Coronary artery (tissue), 2 donors: ENCODE data around the gene ABLIM2.
A peak's percentile ranks its signal among the peaks of the same experiment; 100 is the strongest.

ENCODE experiments used
- DNase-seq: peaks from one replicate; pipeline ENCODE4 v3.0.0-alpha.2; 2017; ENCODE audit warnings: low spot score
- H3K27ac ChIP-seq, 2 donors: fragments of 200-600 bp; sonication (generic); one replicate each; pipeline ENCODE4 v1.5.1; 2016 to 2019
- H3K4me3 ChIP-seq: fragments of 200-600 bp; sonication (generic); 2 replicates; pipeline ENCODE4 v1.5.1; 2016; ENCODE audit warnings: mild to moderate bottlenecking, moderate library complexity
- TF ChIP-seq, protein P1 (sequence below): fragments of 200-600 bp; sonication (generic); IDR thresholded peaks from one replicate; pipeline ENCODE4 v1.5.1; 2019; ENCODE audit warnings: antibody characterized with exemption

The ABLIM2 gene

DNA sequence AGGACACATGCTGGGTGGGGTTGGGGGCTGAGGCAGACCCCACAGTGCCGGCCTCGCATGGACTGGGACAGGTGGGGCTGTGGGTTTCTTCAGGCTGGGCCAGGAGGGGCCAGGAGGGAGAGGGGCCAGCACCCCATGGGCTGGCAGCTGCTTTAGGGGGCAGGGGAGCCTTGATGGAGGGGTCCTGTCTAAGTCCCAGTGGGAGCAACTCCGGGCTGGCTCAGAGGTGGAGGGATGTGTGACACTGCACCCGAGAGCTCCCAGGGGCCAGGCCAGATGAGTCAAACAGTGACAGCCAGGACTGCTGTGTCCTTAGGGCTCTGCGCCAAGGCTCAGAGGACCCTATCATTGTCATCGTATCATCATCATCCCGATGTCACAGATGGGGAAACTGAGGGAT lies 4.4 kb upstream of the ABLIM2 start:
- no peak overlapping the region for H3K27ac ChIP-seq
- TF ChIP-seq, protein P1, sequence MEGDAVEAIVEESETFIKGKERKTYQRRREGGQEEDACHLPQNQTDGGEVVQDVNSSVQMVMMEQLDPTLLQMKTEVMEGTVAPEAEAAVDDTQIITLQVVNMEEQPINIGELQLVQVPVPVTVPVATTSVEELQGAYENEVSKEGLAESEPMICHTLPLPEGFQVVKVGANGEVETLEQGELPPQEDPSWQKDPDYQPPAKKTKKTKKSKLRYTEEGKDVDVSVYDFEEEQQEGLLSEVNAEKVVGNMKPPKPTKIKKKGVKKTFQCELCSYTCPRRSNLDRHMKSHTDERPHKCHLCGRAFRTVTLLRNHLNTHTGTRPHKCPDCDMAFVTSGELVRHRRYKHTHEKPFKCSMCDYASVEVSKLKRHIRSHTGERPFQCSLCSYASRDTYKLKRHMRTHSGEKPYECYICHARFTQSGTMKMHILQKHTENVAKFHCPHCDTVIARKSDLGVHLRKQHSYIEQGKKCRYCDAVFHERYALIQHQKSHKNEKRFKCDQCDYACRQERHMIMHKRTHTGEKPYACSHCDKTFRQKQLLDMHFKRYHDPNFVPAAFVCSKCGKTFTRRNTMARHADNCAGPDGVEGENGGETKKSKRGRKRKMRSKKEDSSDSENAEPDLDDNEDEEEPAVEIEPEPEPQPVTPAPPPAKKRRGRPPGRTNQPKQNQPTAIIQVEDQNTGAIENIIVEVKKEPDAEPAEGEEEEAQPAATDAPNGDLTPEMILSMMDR = no peak
- DNase-seq = no peak
- H3K4me3 ChIP-seq = no peak overlapping the region

DNA sequence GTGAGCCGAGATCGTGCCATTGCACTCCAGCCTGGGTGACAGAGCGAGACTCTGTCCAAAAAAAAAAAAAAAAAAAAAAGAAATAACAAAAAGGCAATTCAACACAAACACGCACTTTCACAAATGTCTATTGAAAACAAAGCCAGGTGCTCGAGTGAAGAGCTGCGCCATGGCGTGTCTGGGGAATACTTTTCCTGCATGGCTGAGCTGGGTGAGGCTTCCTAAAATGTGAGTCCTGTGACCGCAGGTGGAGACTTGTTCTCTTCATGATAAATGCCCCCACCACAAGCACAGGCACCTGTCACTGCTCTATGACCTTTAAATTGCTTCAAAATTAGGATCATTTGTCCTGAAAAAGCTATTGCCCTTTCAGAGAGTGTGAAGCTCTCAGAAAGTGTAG lies 4.0 kb upstream of the ABLIM2 start:
- no peak overlapping the region for H3K27ac ChIP-seq
- TF ChIP-seq, protein P1 = no peak
- no peak for DNase-seq

DNA sequence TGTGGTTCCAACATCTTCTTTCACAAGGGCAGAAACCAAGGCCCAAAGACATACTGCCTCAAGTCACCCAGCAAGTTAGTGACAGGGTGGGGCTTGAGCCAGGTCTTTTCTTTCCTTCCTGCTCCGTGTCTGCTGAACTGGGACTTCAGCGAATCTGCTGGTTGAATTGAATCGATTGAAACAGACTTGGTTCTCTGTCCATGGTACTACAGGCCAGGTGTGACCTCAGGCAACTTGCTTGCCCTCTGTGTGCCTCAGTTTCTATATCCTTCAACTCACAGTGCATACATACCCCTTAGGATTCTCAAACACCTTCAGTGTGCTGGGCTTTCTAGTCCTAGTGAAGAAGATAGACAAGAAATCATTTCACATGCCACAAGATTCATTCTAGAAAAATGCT lies 2.0 kb upstream of the ABLIM2 start:
- TF ChIP-seq, protein P1 = no peak
- H3K4me3 ChIP-seq = no peak overlapping the region
- no peak for DNase-seq
- H3K27ac ChIP-seq = no peak overlapping the region

More for the DNA sequence above, 4.0 kb upstream of the ABLIM2 start:
- H3K4me3 ChIP-seq = no peak overlapping the region

DNA sequence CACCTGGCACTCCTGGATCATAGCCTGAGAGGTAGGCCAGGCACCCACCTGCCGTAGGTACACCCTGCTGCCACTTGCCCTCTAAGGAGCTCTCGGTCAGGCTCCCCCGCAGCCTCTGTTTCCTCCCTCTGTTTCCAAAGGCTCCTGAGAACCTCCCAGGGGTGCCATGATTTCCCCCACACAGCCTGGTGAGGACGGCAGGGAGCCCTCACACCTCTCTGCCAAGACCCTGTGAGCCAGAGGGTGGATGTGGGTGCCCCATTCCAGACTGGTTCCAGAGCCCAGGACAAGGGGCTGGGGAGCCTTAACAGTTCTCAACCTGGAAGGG lies 1.6 kb upstream of the ABLIM2 start:
- TF ChIP-seq, protein P1 = no peak
- DNase-seq = no peak
- Histone ChIP-seq H3K27ac (no peak overlapping the region), H3K4me3 (peak overlapping the region; percentile 75)

DNA sequence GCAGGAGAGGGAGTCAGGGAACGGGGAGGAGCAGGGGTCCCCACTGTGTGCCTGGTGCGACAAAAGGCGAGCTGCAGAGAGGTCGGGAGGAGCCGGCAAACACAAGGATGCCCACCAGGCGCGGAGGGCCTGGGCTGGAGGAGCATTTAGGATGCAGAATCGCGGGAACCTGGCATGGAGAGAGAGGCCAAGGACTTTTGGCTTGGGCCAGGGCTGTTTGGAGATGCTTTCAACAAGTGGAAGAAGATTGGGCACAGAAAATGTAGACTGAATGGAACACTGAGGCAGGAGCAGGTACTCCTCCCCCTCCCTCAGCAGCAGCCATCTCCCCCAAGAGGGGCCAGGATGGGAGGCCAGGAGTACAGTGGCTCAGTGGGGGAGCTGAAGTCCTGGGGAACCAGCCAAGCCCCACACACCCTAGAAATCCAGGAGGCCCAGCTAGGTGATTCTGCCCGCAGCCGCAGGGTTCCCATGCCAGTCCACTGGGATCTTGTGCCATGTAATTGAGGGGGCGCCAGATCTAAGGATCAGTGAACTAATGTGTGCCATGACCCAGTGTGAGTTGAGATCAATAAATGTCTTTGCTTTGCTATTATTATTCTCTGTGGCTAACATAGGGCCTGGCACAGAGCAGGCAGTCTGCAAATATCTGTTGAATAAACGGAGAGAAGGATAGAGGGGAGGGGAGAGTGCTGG lies 1.1 kb upstream of the ABLIM2 start:
- peak overlapping the region in 1 of 2 donors; percentile 60 for H3K27ac ChIP-seq
- DNase-seq = no peak
- TF ChIP-seq, protein P1 = no peak
- H3K4me3 ChIP-seq = peak overlapping the region; percentile 75

DNA sequence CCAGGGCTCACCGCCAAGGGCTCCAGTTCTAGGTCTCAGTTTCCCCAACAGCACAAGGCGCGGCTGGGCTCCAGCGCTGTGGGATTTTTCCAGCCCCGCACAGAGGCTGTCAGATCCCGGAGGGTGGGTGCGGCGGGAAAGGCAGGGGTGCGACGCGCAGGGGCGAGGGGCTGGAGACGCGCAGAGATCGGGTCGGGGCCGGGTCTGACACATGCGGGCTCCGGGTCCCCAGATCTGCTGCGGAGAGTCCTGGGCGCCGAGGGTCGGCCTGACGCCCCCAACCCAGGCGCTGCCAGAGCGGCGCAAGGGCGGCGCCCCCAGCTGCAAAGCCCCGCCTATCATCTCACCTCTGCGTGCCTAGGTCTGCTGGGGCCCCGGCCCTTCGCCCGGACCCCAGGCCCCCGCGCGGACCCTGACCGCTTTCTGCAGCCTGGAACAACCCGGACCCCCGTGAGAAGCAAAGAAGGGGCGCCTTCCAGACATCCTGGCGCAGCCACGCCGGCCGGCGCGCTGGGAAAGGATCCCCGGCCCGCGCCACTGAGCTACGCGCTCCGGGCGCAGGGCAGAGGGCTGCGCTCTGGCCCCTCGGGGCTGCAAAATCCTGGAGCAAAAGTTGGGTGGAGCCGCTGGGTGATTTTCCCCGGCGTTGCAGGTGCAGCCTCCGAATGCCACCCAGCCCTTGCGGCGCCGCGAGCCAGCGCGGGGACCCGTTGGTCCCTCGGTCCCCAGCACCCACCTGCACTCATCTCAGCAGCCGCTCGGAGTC lies 486 bp downstream of the ABLIM2 start:
- H3K4me3 ChIP-seq = peak overlapping the region; percentile 75
- TF ChIP-seq, protein P1 = no peak
- no peak for DNase-seq
- peak overlapping the region in 1 of 2 donors; percentile 4 for H3K27ac ChIP-seq

DNA sequence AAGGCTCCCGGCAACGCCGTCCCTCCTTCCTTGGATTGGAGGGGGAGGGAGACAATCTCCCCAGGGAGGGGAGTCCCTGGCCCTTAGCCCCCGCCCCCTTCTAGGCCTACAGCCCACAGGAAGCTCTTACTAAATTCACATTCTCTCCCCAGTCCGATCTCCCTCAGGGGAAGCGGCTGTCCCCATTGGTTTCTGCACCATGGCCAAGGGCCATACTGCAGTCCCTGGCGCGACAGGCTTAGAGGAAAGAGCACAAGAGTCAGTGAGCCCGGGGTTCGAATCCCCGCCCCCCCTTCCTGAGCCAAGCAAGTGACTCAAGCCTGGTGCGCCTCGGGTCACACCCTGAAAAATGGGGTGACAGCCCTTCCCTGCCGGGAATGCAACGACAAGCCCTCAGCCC lies 1.1 kb downstream of the ABLIM2 start:
- peak; percentile 83 for DNase-seq
- no peak overlapping the region for H3K27ac ChIP-seq
- TF ChIP-seq, protein P1 = no peak
- peak overlapping the region; percentile 75 for H3K4me3 ChIP-seq
